Breast epithelium (tissue), 4 donors: ENCODE measurements around the gene SFMBT2. TPM values are rescaled to one million over a fixed set of nuclear protein-coding genes. Genes with fewer than 3 reads are reported as not detected.

Experiments used
- DNase-seq, 2 donors: peaks; one replicate each; pipeline ENCODE4 v3.0.0-alpha.2; 2019; ENCODE audit warnings: low spot score in 2 of 2
- H3K27ac ChIP-seq, 2 donors: fragments of 200-600 bp; sonication (generic) in 1 of 2; one replicate each; pipeline ENCODE4 v1.5.1; 2016 to 2019; ENCODE audit warnings: mild to moderate bottlenecking in 1 of 2
- H3K27me3 ChIP-seq, 2 donors: fragments of 200-600 bp; sonication (generic) in 1 of 2; one replicate each; pipeline versions ENCODE4 v1.5.1 to v1.6.0; 2017 to 2019; ENCODE audit warnings: control low read depth in 1 of 2, mild to moderate bottlenecking in 1 of 2
- H3K36me3 ChIP-seq: fragments of 200-600 bp; one replicate; pipeline ENCODE4 v1.5.1; 2019
- H3K4me1 ChIP-seq, 2 donors: fragments of 200-600 bp; sonication (generic); one replicate each; pipeline ENCODE4 v1.5.1; 2016 to 2019; ENCODE audit warnings: control low read depth in 1 of 2
- H3K4me3 ChIP-seq, 3 donors: fragments of 200-600 bp; sonication (generic); 1 replicate in 2 of 3; 2 replicates in 1 of 3; pipeline ENCODE4 v1.5.1; 2016 to 2019; ENCODE audit warnings: mild to moderate bottlenecking in 3 of 3, moderate library complexity in 2 of 3
- H3K9me3 ChIP-seq, 2 donors: fragments of 200-600 bp; sonication (generic) in 1 of 2; one replicate each; pipeline ENCODE4 v1.5.1; 2016 to 2019; ENCODE audit warnings: control low read depth in 1 of 2
- POLR2A ChIP-seq: fragments of 450-650 bp; IDR thresholded peaks from one replicate; pipeline ENCODE4 v1.6.1; 2016; ENCODE audit warnings: antibody characterized with exemption, mild to moderate bottlenecking, moderate library complexity
- POLR2AphosphoS5 ChIP-seq, 3 donors: sonication (generic); formaldehyde crosslinking; IDR thresholded peaks; one replicate each; pipeline ENCODE4 v1.6.1; 2017; ENCODE audit warnings: antibody characterized with exemption in 3 of 3
- intact Hi-C: fragments of 100-400 bp; cut with DNase I; formaldehyde crosslinking; loops from one replicate; pipeline ENCODE4 v1.15.1; 2023; ENCODE audit warnings: low total_unique reads
- total RNA-seq, 3 donors: library from RNA; depleted of rRNA; stranded (reverse); fragments of >200 nt; gene quantifications; one replicate each; pipeline ENCODE4 v1.1.0, GENCODE V29; 2016
- TF ChIP-seq, protein P1 (sequence below), 3 donors: fragments of 450-650 bp; IDR thresholded peaks; one replicate each; pipeline ENCODE4 v1.5.1; 2016 to 2017; ENCODE audit warnings: antibody characterized with exemption in 3 of 3, mild to moderate bottlenecking in 3 of 3, moderate library complexity in 3 of 3

The SFMBT2 gene
- total RNA-seq, 3 donors from 2014 or later: 3.5 to 32.8 (median 22.8) TPM

DNA sequence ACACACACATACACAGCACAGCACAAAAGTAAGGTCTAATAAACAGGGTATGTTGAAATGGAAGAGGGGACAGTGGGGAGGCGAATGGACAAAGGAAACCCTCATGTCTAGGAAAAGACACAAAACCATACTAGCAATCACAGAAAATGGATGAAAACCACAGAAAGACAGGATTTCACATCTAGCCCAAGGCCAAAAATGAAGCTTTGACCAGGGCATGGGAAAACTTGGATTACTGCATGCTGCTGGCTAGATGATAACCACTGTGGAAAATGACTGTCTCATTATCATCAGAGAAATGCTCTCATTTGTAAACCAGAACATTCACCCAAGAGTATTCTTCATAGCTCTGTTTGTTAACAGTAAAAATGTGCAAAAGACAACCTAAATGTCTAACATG lies 88.2 kb downstream of the SFMBT2 start:
- H3K27me3 ChIP-seq: no peaks in the 10 kb centered on the region
- no peak for DNase-seq
- no peak overlapping the region for H3K27ac ChIP-seq
- no peak overlapping the region for H3K4me3 ChIP-seq
- peaks cover 5 to 6% of the 10 kb centered on the region in 2 donors for H3K9me3 ChIP-seq
- intact Hi-C loops: no loop called here
- peaks cover 9 to 10% of the 10 kb centered on the region in 2 donors for H3K4me1 ChIP-seq
- no peaks in the 10 kb centered on the region for H3K36me3 ChIP-seq
- TF ChIP-seq POLR2A: no peak
- TF ChIP-seq, protein P1, sequence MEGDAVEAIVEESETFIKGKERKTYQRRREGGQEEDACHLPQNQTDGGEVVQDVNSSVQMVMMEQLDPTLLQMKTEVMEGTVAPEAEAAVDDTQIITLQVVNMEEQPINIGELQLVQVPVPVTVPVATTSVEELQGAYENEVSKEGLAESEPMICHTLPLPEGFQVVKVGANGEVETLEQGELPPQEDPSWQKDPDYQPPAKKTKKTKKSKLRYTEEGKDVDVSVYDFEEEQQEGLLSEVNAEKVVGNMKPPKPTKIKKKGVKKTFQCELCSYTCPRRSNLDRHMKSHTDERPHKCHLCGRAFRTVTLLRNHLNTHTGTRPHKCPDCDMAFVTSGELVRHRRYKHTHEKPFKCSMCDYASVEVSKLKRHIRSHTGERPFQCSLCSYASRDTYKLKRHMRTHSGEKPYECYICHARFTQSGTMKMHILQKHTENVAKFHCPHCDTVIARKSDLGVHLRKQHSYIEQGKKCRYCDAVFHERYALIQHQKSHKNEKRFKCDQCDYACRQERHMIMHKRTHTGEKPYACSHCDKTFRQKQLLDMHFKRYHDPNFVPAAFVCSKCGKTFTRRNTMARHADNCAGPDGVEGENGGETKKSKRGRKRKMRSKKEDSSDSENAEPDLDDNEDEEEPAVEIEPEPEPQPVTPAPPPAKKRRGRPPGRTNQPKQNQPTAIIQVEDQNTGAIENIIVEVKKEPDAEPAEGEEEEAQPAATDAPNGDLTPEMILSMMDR (IDR thresholded peaks at IDR 0.05): no peak
- TF ChIP-seq POLR2AphosphoS5 (IDR thresholded peaks at IDR 0.05): no peak

GRCh38 chr10:7320072-7320471 lies 90.8 kb downstream of the SFMBT2 start:
- Histone ChIP-seq H3K27ac (no peak overlapping the region), H3K27me3 (no peaks in the 10 kb centered on the region), H3K4me1 (peaks cover 9 to 10% of the 10 kb centered on the region in 2 donors), H3K36me3 (no peaks in the 10 kb centered on the region), H3K9me3 (no peaks in the 10 kb centered on the region), H3K4me3 (no peak overlapping the region)
- DNase-seq: no peak
- TF ChIP-seq, protein P1 (IDR thresholded peaks at IDR 0.05): no peak
- no peak for TF ChIP-seq POLR2A
- TF ChIP-seq POLR2AphosphoS5 (IDR thresholded peaks at IDR 0.05): no peak
- intact Hi-C loops: no loop called here

GRCh38 chr10:7319632-7320031 lies 91.2 kb downstream of the SFMBT2 start:
- intact Hi-C loops: no loop called here
- Histone ChIP-seq H3K9me3 (no peaks in the 10 kb centered on the region), H3K27me3 (no peaks in the 10 kb centered on the region), H3K27ac (peak overlapping the region in 1 of 2 donors; percentile 25), H3K4me1 (peaks cover 9 to 10% of the 10 kb centered on the region in 2 donors), H3K4me3 (no peak overlapping the region), H3K36me3 (no peaks in the 10 kb centered on the region)
- DNase-seq: no peak
- TF ChIP-seq POLR2AphosphoS5 (IDR thresholded peaks at IDR 0.05) (no peak), POLR2A (no peak)
- TF ChIP-seq, protein P1 (IDR thresholded peaks at IDR 0.05): no peak

- Histone ChIP-seq H3K4me1 (peaks cover 9 to 10% of the 10 kb centered on the region in 2 donors), H3K36me3 (no peaks in the 10 kb centered on the region), H3K9me3 (no peaks in the 10 kb centered on the region), H3K4me3 (peak overlapping the region in 1 of 3 donors; percentile 46), H3K27ac (peak overlapping the region; percentile 25 to 43), H3K27me3 (no peaks in the 10 kb centered on the region)
- intact Hi-C loops: no loop called here
- TF ChIP-seq POLR2A (no peak), POLR2AphosphoS5 (IDR thresholded peaks at IDR 0.05) (no peak)
- TF ChIP-seq, protein P1 (IDR thresholded peaks at IDR 0.05): no peak
- DNase-seq: no peak
Measured at GRCh38 chr10:7318836-7319235, 92.0 kb downstream of the SFMBT2 start.

DNA sequence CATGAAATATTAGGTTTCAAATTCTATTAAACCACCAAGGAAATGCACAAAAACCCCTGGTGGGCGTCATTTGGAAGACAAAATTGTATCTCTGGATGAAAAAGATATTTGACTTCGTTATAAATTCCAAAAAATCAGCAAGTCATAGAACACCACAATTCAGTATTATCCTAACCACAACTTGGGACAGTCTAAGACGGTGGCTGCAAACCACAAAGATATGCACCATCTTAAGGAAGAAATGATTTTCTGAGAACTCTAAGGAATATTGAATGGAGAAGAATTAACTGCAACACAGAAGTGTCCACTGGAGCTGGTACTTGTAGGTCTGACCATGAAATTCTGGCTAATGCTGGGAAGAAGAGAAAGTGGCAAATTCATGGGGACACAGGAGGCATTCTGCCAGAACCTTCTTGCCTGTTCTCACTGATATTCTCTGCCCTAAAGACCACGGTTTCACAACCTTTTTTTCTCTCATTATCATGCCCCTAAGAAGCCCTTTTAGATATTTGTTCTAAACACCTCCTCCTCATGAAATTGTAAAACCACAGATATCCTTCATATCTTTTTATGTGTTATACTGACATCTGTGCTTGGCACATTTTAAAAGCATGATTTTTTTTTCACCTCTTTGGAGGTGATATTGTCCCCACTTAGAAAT lies 92.9 kb downstream of the SFMBT2 start:
- Histone ChIP-seq H3K9me3 (no peaks in the 10 kb centered on the region), H3K4me3 (no peak overlapping the region), H3K27me3 (no peaks in the 10 kb centered on the region), H3K27ac (no peak overlapping the region), H3K36me3 (no peaks in the 10 kb centered on the region), H3K4me1 (peaks cover 9 to 10% of the 10 kb centered on the region in 2 donors)
- no peak for TF ChIP-seq POLR2AphosphoS5 (IDR thresholded peaks at IDR 0.05)
- TF ChIP-seq, protein P1 (IDR thresholded peaks at IDR 0.05): no peak
- no peak for TF ChIP-seq POLR2A
- DNase-seq: no peak
- intact Hi-C loops: no loop called here
